OCI-LY1 (cell line): ENCODE results near the gene URAD.

ENCODE experiments used
- H2AFZ ChIP-seq: fragments of 200-600 bp; sonication (generic), shearing (Covaris generic); 2 replicates; pipeline ENCODE4 v1.6.0; 2014; ENCODE audit warnings: antibody characterized with exemption, mild to moderate bottlenecking, low read length
- H3F3A ChIP-seq: fragments of 200-600 bp; sonication (generic), shearing (Covaris generic); 2 replicates; pipeline ENCODE4 v1.6.0; 2014; ENCODE audit warnings: mild to moderate bottlenecking, antibody characterized with exemption, low read length, moderate library complexity; ENCODE audit not compliant: insufficient read depth
- H3K27ac ChIP-seq: fragments of 200-600 bp; sonication (generic); 2 replicates; pipeline ENCODE4 v1.5.1; 2014; ENCODE audit warnings: low read length, mixed run types, mild to moderate bottlenecking, low read depth; ENCODE audit not compliant: poor library complexity, severe bottlenecking
- H3K27me3 ChIP-seq: fragments of 200-600 bp; sonication (generic); 2 replicates; pipeline ENCODE4 v1.6.0; 2014; ENCODE audit warnings: antibody characterized with exemption, mild to moderate bottlenecking, low read length, moderate library complexity; ENCODE audit not compliant: insufficient read depth
- H3K36me3 ChIP-seq: fragments of 200-600 bp; sonication (generic); 2 replicates; pipeline ENCODE4 v1.6.1; 2014; ENCODE audit warnings: mild to moderate bottlenecking, antibody characterized with exemption, low read length, moderate library complexity, mixed read lengths; ENCODE audit not compliant: insufficient read depth
- H3K4me1 ChIP-seq: fragments of 200-600 bp; sonication (generic); 2 replicates; pipeline ENCODE4 v1.5.1; 2014; ENCODE audit warnings: mild to moderate bottlenecking, low read length, moderate library complexity; ENCODE audit not compliant: insufficient read depth, severe bottlenecking
- H3K4me2 ChIP-seq: fragments of 200-600 bp; sonication (generic), shearing (Covaris generic); 2 replicates; pipeline ENCODE4 v1.6.1; 2014; ENCODE audit warnings: low read length
- H3K4me3 ChIP-seq: fragments of 200-600 bp; sonication (generic); 2 replicates; pipeline ENCODE4 v1.5.1; 2014; ENCODE audit warnings: low read length, low read depth, mild to moderate bottlenecking, mixed read lengths; ENCODE audit not compliant: poor library complexity, severe bottlenecking
- H3K79me2 ChIP-seq: fragments of 200-600 bp; shearing (Covaris generic); 2 replicates; pipeline ENCODE4 v1.6.1; 2016; ENCODE audit warnings: mixed run types, low read length, mixed read lengths; ENCODE audit not compliant: insufficient read depth
- H3K9ac ChIP-seq: fragments of 200-600 bp; sonication (generic), shearing (Covaris generic); 2 replicates; pipeline ENCODE4 v1.6.1; 2014; ENCODE audit warnings: mild to moderate bottlenecking, low read length, mixed read lengths
- H3K9me2 ChIP-seq: fragments of 200-600 bp; sonication (generic), shearing (Covaris generic); 2 replicates; pipeline ENCODE4 v1.6.1; 2014; ENCODE audit warnings: low read depth, mild to moderate bottlenecking, low read length, mixed read lengths
- H3K9me3 ChIP-seq: fragments of 200-600 bp; shearing (Covaris generic); 2 replicates; pipeline ENCODE4 v1.6.1; 2014; ENCODE audit warnings: low read length, mixed read lengths
- H4K20me1 ChIP-seq: fragments of 200-600 bp; sonication (generic), shearing (Covaris generic); 2 replicates; pipeline ENCODE4 v1.6.0; 2016; ENCODE audit warnings: mild to moderate bottlenecking, low read length; ENCODE audit not compliant: insufficient read depth
- CTCF ChIP-seq: fragments of 200-600 bp; sonication (generic), shearing (Covaris generic); IDR thresholded peaks from 2 replicates; pipeline ENCODE4 v1.5.1; 2017; ENCODE audit warnings: mild to moderate bottlenecking, antibody characterized with exemption, low read length, moderate library complexity, mixed read lengths
- EZH2 ChIP-seq: fragments of 200-600 bp; sonication (generic), shearing (Covaris generic); IDR thresholded peaks from 2 replicates; pipeline ENCODE4 v1.8.0; 2017; ENCODE audit warnings: borderline replicate concordance, mixed run types, mild to moderate bottlenecking, antibody characterized with exemption, low read length, moderate library complexity, mixed read lengths

The URAD gene

DNA sequence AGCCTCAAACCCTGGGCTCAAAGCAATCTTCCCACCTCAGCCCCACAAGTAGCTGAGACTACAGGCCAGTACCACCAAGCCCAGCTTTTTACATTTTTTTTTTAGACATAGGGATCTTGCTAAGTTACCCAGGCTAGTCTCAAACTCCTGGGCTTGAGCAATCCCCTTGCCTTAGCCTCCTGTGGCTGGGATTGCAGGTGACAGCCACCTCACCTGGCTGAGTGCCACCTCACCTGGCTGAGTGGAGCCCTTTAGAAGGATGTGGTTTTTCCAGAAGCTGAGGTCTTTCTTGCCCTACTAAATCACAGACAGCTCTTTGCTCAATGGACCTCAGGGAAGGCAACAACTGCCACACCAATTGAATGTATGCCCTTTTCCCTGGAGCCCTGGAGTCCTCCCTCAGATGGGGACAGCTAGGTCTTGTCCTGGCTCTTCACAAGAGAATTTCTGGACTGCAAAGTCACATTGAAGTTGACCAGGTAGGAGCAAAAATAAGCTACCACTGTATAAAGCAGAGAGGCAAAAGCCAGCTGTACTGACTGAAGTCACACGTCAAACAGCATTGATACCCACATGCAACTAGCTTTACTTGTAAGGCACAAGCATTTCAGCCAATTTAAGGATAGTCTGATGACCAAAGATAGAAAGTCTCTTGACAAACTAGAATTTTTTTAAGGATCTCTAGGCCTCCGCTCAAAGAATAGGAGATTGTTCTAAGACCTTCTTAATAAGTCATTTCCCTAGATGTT, 54.7 kb downstream of the URAD start:
- Histone ChIP-seq H4K20me1 (no peaks in the 10 kb centered on the region), H3K27me3 (no peaks in the 10 kb centered on the region), H3K4me3 (no peak overlapping the region), H3K9me3 (no peaks in the 10 kb centered on the region), H3F3A (no peaks in the 10 kb centered on the region), H3K4me1 (no peaks in the 10 kb centered on the region), H3K9ac (no peak overlapping the region), H2AFZ (no peak overlapping the region), H3K9me2 (no peaks in the 10 kb centered on the region), H3K4me2 (no peak overlapping the region), H3K36me3 (no peaks in the 10 kb centered on the region), H3K79me2 (no peaks in the 10 kb centered on the region), H3K27ac (no peak overlapping the region)
- no peak for TF ChIP-seq EZH2
- TF ChIP-seq CTCF: no peak

DNA sequence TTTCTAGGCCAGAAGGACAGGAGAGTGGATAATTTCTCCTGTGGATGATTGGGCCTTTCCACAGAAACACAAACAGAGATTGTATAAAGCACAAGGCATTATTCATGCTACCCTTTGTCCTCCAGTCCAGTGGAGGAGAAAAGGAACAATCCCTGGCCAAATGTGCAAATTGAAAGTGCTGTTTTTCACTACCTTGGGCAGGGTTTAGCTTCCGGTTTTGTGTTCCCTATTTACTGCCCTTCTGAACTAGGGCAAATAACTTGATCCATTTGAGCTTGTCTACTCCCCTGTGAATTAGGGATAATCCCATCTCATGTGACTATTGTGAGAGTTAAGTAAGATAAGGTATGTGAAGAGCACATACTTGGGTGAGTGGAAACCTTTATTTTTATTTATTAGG, 55.4 kb downstream of the URAD start:
- H3K27ac ChIP-seq: no peak overlapping the region
- H3K36me3 ChIP-seq: no peaks in the 10 kb centered on the region
- TF ChIP-seq CTCF: no peak
- no peak for TF ChIP-seq EZH2
- no peaks in the 10 kb centered on the region for H3K9me3 ChIP-seq
- H3K27me3 ChIP-seq: no peaks in the 10 kb centered on the region
- H3K4me3 ChIP-seq: no peak overlapping the region
- H3K9ac ChIP-seq: no peak overlapping the region
- no peaks in the 10 kb centered on the region for H4K20me1 ChIP-seq
- H2AFZ ChIP-seq: no peak overlapping the region
- no peak overlapping the region for H3K4me2 ChIP-seq
- H3F3A ChIP-seq: no peaks in the 10 kb centered on the region
- no peaks in the 10 kb centered on the region for H3K79me2 ChIP-seq
- H3K4me1 ChIP-seq: no peaks in the 10 kb centered on the region
- H3K9me2 ChIP-seq: no peaks in the 10 kb centered on the region

- H3K9me3 ChIP-seq: no peaks in the 10 kb centered on the region
- no peaks in the 10 kb centered on the region for H3K9me2 ChIP-seq
- no peaks in the 10 kb centered on the region for H3K79me2 ChIP-seq
- no peak overlapping the region for H3K4me3 ChIP-seq
- H3K4me1 ChIP-seq: no peaks in the 10 kb centered on the region
- no peak overlapping the region for H3K27ac ChIP-seq
- 0 out of 2 replicates have a peak, but pooled peaks cover 2% of the 10 kb centered on the region for H3K27me3 ChIP-seq
- H3F3A ChIP-seq: no peaks in the 10 kb centered on the region
- no peaks in the 10 kb centered on the region for H3K36me3 ChIP-seq
- no peak overlapping the region for H3K9ac ChIP-seq
- H3K4me2 ChIP-seq: no peak overlapping the region
- no peak overlapping the region for H2AFZ ChIP-seq
- H4K20me1 ChIP-seq: no peaks in the 10 kb centered on the region
- TF ChIP-seq EZH2 (no peak), CTCF (no peak)
Measured at GRCh38 chr13:27929868-27930267, 58.6 kb downstream of the URAD start.
